Suppressor macrophage treated with lipopolysaccharide for 1 hour (primary cell): ENCODE measurements around the gene ABLIM1.

ENCODE experiments used
- DNase-seq, 3 donors: peaks; one replicate each; pipeline ENCODE4 v3.0.0-alpha.2; 2020 to 2022

ABLIM1 gene

DNA sequence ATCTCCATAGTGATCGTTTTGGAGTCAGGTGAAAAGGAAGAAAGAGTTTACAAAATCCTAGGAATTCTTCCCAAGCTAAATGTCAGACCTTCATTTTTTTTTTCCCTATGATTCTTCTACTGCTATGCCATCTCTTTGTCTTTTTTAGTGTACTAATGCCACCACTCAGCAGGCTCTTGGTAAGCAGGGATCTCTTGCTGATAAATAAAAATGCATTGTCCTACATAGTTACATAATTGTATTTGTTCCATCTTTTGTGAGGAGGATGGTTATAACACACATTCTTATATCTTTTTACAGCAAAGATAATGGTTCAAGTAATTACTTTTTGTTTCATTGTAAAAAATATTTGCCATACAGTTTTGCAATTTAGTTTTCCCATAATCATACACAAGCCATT lies 217.0 kb downstream of the ABLIM1 start:
- DNase-seq, result no peak

DNA sequence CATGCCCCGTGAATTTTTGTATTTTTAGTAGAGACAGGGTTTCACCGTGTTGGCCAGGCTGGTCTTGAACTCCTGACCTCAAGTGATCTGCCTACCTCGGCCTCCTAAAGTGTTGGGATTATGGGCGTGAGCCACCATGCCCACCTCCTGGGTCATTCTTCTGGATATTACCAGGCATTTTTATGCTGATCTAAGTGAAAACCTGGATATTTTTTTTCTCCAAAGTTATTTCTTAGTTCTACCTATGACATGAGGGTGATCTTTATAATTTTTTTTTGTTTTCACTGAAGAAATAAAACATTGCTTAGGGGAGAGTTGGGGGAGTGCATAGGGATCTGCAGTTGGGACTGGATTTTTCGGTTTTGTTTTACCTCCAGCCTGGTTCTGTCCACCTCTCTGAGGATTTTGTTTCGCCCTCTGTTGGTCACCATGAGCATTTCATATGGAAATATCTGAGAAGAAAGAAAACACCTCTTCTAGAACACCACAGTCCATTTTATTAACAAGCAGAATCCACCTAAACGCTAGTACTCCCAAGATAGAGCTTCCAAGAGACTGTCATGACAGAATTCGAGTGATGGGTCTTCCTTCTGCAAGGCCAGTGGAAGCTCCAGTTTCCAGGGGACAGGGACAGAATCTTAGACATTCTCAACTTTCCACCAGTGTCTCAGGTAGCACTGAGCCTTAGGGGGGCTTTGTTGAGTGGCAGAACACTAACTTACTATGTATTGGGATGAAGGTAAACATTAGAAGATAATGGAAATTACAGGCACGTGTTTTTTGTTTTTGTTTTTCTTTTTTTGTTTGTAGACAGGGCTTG lies 220.4 kb downstream of the ABLIM1 start:
- peak in 2 of 3 donors; percentile 5 to 21 for DNase-seq

DNA sequence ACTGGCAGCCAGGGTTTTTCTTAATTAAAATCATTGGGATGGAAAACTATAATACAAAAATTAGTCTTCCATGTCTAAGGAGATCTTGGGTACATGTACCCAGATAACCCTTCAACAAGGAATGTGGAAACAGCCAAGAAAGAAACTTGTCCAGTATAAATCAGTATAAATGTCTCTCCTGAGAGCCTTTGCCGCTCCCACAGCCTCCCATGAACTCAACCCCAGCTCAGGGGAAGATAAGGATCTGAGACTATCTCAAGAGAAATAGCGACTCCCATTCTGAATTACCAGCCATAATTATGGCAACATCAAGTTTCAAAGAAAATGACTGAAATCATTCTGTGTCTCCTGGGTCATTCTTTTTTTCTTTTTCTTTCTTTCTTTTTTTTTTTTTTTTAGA lies 221.1 kb downstream of the ABLIM1 start:
- no peak for DNase-seq

GRCh38 chr10:114432566-114433093 lies 225.4 kb downstream of the ABLIM1 start:
- peak in 1 of 3 donors; percentile 1 for DNase-seq

- DNase-seq, result no peak
These were observed 226.5 kb downstream of the ABLIM1 start for GRCh38 chr10:114431414-114432135.

GRCh38 chr10:114430688-114431413 lies 227.2 kb downstream of the ABLIM1 start:
- DNase-seq, result no peak

DNA sequence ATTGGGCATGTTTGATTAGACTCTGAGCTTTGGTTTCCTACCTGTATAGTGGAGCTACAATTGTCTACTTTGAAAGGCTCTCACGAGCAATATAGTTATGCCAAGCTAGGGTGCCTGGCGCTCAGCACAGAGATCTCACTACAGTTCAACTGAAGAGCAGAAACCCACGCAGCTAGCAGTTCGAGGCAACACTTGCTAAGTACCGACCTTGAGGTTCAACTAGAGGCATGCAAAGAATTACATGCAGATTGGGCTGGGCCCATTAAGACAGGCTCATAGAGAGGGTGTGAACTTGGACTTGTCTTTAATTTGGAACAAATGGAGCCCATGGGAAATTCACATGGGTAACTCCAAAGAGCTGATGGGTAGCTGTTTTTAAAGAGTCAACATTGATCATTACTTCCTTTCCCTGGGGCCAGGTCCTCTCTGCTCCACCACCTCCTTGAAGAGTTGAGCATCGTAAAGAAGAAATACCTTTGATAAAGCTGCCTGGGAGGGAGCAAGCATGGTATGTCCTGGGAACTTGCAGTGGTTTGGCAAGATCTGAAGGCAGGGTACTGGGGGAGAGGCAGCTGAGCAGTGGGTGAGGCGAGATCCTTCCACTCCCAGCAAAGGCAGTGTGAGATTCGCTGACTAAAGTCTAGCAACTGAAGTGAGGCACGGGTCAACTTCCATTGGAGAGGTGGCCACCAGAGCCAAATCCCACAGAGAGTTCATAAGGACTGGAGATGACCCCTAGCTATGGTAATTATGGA lies 228.3 kb downstream of the ABLIM1 start:
- no peak for DNase-seq

DNA sequence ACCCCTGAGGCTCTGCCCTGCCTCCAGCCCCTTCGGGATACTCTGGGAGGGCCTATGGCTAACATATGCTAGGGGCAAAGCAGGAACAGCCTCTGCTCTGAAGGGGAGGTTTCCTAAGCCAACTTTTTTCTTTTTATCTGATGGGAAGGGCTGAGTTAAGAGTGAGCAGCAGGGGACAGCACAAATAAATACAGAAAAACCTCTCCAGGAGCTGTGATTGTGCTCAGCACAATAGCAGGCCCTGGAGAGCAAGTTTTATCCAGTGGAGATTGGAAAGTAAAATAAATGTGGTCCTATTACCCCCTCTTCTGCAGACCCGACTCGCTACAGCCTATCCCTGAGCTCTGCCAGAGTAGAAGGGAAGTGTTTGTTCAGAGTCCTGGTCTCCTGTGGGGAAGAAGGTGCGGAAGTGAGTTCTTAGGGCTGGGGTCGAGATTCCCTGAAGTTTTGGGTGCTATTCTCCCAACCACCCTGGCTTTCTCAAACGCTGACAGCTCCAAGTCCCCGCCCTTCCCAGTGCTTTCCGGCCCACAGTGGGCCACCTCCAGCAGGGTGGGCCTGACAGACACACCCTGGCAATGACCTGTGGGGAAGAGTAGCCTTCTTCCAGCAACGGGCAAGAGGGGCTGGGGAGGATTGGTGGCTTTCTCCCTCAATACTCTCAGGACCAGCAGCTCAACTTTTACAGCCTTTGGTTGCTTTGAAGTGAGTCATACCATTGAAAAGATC lies 230.8 kb downstream of the ABLIM1 start:
- DNase-seq, result no peak

- no peak for DNase-seq
These were observed 231.6 kb downstream of the ABLIM1 start for GRCh38 chr10:114426476-114426875.

DNA sequence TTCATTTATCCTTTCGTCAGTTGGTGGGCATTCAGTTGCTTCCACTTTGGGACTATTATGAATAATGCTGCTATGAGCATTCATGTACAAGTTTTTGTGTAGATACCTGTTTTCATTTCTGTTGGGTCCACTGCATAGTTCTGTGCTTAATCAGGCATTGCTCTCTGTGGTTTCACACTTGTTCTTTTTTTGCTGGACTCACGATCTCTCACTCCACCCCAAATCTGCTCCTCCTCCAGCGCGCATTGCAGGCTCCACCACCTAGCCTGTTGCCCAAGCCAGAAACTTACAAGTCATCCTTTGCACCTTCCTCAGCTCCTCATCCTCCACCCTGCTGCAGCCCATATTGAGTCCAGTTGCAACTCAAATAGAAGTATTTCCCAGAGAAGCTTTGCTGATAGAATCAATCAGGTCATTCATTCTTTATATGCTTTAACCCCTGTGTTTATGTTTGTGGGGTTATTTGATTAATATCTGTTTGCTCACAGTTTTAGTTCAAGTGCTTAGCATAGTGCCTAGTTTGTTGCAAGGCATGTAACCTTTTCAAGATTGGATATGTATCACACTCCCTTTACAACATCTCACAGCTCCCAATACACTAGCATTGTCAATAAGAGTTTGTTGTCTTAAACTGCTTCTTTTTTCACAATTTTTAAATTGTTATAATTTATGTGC lies 237.1 kb downstream of the ABLIM1 start:
- no peak for DNase-seq

DNA sequence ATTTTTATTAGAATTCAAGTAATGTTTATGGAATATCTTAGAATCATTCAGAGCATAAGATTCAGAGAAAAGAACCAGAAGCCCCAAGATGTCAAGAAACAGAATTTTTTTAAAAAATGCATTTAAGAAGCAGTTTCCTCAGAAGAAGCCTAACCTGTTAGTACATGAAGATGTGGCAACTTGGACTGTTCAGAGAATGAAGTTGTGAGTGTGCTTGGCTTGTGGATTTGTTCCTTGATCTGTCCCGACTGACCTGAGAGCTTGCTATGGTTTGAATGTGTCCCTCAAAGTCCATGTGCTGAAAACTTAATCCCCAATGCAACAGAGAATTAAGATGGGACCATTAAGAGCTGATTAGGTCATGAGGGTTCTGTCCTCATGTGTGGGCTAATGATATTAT lies 240.0 kb downstream of the ABLIM1 start:
- no peak for DNase-seq

DNA sequence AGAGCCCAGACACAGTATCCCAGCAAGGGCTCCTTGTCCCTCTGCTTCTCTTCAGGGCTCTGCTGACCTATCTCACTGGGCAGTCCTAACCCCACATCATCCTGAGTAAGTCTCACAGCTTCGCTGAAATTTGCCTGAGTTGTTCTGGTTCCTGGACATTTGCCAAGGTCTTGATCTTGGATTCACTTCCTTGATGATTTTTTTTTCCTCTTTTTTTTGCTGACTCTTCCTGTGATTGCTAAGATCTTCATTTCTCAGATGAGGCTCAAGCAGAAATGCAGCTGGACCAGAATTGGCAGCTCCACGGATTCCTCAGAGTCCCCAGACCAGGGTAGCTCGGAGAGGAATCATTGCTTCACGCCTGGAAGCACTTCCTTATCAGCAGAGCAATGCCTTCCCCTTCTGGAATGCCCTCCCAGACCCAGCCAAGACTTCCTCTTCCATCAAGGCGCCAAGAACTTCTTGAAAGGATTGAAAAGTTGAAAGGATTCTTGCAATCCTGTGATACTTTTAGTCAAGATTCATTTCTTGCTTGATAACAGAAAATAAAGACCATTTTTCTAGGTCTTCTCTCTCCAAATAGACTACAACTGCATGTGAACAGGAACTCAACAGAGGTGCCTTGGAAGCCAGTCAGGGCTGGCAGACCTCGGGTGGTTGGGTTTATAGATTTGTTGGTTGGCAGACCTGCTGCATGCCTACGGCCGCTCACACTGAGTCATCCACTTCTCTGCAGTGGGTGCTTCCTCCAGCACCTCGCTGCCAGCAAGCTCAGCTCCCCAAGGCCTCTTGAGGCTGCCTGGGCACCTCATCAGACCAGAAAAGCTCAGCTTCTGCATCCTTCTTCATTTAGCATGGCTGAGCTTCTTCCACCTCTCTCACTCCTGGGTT lies 244.9 kb downstream of the ABLIM1 start:
- DNase-seq, result peak; percentile 51 to 59 (median 58)

DNA sequence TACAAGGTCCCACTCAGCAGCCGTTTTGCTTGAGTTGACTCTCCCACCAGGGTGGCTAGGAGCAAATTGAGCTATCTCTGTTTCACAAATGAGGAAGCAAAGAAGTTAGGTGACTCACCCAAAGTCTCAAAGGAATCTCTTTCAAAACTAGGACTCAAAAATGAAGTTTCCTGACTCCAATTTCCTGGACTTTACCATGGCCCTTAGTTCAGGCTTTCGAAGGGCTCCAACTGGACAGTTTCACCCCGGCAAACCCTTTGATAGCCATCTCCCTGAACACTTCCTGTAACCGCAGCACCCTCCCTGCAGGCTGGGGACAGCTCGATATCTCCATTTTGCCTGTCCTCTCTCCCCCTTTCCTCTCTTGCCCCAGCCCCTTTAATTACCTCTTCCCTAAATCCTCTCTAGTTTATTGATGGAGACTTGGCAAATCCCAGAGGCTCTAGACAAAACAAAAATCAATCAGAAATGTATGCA lies 249.1 kb downstream of the ABLIM1 start:
- peak; percentile 19 to 35 (median 26) for DNase-seq

DNA sequence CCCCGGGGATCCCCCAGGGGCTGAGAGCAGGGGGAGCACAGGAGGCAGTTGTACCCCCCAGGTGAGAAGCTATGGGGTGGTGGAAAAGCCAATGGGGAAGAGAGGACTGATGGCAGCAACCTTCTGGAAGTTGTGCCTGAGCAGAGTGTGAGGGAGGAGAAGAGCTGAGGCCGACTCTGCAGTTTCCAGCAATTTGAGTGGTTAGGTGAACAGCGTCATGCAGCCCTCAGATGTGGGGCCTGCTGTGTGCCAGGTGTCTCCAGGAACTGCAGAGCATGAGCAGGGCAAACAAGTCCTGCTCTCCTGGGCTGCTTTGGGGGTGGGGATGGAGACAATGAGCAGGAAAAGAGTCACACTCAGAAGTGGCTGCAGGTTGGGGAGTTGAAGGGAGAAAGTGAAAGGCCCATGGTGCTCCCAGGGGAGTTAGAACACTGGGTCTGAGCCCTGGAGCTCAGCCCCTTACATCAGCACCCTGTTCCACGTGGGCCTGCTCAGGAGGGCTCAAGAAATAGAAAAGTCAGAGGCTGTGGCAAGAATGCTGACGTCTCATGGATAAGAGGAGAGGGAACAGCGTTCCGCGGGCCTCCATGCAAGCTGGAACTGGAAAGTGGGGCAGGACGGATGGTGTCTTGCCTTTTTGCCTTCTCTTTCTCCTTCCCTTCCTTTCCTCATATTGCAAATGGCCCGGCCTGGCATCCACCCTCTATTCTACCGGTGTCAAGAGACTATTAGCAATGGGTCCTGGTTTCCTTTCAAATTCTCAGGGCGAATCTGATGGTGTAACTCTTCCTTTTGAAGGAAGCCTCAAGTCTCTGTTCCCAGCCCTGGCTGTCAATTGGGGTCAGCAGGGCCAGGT lies 249.7 kb downstream of the ABLIM1 start:
- DNase-seq, result no peak

DNA sequence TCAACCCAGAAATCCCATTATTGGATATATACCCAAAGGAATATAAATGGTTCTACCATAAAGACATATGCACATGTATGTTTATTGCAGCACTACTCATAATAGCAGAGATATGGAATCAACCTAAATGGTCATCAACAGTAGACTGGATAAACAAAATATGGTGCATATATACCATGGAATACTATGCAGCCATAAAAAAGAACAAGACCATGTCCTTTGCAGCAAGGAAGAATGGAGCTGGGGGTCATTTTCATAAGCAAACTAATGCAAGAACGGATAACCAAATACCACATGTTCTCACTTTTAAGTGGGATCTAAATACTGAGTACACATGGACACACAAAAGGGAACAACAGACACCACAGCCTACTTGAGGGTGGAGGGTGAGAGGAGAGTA lies 251.6 kb downstream of the ABLIM1 start:
- DNase-seq, result no peak

GRCh38 chr10:114405011-114405350 lies 253.1 kb downstream of the ABLIM1 start:
- no peak for DNase-seq

DNA sequence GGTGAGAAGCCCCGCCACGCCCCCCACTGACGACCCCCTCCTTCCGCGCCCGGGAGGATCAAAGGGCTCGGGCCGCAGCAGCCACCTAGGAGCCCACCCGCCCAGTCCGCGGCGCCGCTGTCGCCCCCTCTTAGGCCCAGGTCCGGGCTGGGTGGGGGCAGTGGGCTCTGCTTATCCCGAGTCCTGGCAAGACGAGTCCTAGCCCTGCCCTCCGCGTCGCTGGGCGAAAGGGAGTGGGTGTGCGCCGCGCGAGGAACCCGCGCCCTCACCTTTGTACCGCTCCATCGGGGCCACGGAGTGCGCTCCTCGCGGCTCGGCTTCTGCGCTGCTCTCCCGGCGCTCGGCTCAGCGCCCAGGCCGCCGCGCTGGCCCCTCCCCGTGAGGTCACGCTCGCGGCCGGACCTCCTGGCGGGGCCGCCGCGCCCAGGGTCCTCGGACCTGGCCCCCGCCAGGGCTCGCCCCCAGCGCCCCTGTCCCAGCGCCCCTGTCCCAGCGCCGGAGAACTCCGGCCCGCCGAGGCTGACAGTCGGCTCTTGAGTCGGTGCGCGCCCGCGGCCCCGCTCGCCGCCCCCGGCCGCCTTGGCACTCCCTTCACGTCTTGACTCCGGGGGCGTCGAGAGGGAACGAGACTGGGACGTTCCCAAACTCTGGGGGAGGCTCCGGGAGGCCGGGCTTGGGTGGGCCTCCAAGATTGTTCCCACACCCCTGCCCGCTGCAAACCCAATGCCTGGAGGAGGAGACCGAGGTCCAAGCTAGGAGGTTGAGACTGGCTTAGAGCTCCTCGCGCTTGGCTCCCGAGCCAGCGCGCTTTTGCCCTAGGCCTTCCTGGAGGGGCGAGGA lies 253.7 kb downstream of the ABLIM1 start, which contains the start of gene AFAP1L2:
Gene AFAP1L2, minus strand, starts transcription at position 332 of the 840 bp plus-strand sequence. Its CDS starts 47 bp downstream, at position 285.
- DNase-seq, result peak in 1 of 3 donors; percentile 33
